GM19099 (cell line): ENCODE data around the gene IGFL2.

Experiments
- POLR2A ChIP-seq: IDR thresholded peaks from 3 replicates; pipeline ENCODE4 v1.6.1; 2011; ENCODE audit warnings: low read depth; ENCODE audit not compliant: insufficient read length; ENCODE audit errors: extremely low read depth

IGFL2 gene

DNA sequence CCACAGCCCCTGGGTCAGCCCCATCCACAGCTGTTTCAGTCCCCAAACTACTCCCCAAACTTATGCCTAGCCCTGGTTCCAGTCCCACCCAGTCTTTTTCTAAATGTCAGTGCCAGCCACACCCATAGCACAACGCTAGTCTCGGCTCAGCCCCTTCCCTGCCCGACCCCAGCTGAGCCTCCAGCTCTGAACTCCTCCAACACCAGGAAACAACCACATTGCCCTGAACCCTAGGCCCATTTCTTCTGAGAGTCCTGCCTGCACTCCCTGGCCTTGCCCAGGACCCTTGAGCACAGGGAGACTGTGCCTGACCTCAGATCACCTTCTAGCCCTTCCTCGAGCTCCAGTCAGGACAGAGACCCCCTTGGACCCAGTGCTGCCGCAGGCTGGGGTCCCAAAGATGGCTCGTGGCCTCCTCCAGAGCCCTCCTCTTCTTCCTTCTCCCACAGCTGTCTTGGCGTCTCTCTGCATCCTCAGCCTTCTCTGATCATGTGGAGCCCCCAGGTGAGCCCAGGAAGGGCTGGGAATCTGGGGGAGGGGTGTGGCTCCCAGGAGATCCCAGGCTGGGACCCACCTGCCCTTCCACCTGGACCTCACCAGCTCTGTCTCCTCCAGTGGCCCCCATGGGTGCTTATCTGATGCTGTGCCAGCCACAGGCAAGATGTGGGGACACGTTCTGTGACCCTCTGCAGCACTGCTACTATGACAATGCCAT is 48.5 kb downstream of the IGFL2 start:
- TF ChIP-seq POLR2A = no peak

DNA sequence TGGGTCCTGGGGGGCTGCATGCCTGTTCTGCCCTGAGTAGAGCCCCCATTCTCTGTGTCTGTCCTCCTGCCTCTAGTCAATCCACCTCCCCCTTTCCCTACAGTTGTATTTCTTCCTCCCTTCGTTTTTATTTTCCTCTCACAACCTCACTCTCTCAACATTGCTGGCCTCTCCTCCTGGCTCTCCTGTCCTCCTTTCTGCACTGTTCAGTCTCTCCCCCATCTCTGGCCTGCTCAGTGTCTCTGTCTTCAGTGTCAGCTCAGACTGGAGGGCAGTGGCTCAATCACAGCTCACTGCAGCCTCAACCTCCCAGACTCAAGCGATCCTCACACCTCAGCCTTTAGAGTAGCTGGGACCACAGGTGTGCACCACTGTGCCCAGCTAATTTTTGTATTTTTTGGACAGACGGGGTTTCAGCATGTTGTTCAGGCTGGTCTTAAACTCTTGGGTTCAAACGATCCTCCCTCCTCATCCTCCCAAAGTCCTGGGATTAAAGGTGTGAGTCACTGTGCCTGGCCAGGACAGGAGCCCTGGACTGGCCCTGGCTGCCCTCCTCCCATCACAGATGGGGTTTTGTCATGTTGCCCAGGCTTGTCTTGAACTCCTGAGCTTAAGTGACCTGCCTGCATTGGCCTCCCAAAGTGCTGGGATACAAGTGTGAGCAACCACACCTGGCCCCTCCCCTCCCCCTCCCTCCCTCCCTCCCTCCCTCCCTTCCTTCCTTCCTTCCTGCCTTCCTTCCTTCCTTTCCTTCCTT is 49.5 kb downstream of the IGFL2 start:
- TF ChIP-seq POLR2A = no peak

DNA sequence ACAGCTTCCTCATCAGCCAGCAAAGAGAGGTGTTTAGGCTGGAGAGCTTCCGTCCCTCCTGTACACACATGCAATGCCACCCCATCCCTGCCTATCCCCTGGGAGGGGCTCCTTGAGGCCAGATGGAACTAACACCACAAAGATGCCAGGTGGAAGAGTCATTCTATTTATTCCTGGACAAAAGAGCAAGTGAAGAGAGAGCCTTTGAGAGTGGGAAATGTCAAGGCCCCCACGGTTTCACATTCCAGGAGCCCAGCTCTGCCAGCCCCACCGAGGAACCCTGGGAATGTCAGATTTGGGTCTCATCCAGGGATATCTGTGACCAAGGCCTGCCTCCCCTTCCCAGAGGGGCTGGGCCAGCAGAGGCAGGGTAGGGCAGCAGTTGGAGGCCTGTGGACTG is 50.7 kb downstream of the IGFL2 start:
- TF ChIP-seq POLR2A = no peak

DNA sequence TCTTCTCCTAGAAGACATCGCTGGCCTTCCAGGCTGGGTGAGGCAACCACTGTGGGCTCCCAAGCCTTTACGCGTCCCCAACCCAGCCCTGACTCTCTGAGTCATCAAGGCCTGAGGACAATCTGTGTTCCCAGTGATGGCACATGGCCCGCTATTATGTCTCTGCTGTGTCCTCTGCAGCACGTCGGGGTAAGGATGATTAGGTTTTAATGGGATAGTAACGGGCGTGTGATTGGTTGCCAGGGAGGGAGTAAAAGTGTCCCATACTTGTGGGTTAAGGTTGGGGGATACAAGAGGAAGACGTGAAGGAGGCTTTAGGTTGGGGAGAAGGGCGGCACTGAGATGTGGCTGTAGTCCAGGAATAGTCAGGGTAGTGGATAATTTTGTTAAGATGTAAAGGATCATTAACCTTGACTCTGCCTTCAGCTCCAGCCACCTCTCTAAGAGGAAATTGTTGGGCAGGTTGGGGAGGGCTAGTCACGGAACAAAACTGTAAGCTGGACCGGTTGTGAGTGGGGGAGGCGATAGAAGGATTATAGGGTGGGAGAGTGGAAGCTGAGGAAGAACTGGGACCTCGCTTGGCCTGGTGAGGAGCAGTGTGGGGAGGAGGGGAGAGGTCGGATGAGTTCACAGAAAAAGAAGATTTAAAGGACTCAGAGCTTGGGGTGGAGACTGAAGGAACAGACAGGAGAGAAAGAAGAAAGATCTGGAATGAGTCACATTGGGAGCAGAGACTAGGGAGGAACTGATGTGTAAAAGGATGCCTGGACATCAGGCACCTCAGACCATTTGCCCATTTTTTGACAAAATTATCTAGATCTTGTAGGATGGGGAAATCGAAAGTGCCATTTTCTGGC is 53.6 kb downstream of the IGFL2 start:
- TF ChIP-seq POLR2A = no peak

DNA sequence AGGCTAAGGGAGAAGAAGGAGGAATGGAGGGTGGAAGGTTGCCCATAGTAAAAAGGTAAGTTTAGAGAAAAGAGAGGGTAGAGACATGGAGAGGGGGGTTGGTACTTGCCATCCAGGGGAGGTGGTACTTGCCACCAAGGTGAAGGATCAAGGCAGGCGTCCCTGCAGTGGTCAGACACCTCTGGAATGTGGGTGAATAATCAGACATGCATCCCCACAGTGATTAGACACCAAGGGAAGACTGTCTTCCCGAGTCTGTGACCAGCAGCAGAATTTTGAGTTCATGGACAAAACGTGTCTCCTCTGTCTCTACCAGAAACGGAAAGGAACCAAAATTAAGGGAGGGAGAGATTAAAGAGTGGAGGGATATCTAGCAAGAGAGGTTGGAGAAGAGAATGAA is 54.4 kb downstream of the IGFL2 start:
- no peak for TF ChIP-seq POLR2A

DNA sequence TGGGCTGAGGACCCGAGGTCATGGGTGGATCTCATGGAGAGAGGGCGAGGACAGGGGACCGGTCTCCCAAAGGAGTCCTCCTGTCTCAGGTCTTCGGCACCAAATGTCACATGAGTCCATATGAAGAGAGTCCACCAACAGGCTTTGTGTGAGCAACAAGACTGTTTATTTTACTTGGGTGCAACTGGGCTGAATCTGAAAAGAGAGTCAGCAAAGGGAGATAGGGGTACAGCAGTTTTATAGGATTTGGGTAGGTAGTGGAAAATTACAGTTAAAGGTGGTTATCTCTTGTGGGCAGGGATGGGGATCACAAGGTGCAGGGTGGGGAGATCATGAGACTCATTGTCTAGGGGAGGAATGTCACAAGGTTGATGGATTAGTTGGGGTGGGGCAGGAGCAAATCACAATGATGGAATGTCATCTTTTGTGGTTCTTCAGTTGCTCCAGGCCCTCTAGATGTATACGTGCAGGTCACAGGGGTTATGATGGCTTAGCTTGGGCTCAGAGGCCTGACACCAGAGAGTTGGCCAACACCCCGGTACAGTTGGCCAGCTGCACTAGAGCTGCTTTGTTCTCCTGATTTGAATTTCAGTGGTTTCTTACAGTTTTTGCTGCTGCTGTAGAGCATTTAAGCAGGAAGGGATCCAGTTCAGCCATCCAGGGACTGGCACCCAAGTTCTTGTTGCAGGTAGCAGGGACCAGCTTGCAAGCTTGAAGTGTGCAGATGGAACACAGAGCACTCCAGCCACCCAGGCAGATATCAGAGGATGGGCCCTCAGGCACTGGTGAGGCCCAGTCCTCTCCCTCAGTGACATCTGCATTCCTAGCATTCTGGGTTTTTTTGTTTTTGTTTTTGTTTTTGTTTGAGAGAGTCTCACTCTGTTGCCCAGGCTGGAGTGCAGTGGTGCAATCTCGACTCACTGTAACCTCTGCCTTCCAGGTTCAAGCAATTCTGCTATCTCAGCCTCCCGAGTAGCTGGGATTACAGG is 55.1 kb downstream of the IGFL2 start:
- no peak for TF ChIP-seq POLR2A

DNA sequence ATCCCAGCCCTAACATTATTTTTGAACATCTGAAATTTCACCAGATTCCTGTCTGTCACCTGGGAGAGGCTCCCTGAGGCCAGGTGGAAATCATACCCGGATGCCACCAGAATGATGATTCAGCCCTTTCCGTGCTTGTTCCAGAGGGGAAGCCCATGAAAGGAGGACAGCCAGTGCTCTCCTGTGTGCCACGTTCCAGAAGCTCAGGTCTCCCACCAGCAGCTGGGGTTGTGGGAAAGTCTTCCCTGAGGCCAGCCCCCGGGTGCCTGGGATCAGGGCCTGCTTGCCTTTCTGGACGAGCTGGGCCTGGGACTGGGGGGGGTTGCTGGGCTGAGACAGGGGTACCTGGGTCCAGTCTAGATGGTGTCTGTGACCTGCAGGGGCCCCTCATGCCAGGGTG is 56.0 kb downstream of the IGFL2 start:
- no peak for TF ChIP-seq POLR2A

DNA sequence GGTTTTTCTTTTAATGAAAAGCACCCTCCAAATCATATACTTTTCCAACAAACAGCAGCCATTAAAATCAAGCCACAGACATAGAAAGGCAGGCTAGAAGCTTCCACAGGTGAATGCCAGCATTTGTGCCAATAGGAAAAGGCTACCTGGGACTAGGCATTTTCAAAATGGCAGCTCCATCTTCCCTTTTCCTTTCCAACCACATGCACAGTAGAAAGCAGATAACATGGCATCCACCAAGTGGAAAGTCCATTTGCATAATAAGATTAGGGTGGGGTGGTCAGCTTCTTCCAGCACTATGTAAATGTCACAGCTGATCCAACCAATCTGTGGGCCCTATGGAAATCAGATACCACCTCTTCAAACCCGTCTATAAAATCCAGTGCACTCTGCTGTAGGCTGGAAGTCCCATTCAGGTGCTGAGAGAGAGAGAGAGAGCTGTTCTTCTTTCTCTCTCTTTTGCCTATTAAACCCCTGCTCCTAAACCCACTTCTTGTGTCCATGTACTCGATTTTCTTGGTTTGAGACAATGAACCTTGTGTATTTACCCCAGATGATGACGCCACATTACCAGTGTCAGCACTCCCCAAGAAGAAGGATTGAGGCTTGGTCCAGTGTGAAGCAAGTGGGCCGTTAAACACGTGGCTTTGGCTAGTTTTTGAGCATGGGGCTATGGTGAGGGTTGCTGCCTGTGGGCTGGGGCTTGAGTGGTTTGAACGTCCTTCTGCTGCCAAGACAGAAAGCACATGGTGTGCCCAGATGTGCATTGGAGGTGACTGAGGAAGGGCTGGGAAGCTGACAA is 57.3 kb downstream of the IGFL2 start:
- TF ChIP-seq POLR2A = no peak

DNA sequence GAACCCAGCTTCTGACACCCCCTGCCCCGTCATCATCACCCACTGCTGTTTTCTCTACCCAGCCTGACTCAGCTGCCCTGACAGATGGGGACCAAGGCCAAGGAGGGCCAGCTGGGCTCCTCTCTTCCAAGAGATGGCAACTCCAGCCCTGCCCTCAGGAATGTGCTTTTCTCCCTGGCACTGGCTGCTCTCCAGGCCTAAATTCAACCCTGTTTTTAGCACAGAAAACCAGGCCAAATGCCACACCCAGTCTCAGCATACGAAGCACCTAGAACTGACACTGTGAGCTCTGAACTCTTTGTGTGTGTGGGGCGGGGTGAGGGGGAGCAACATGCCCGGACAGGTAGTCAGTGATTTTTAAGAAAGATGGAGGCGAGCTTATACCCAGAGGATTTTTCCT is 58.1 kb downstream of the IGFL2 start:
- no peak for TF ChIP-seq POLR2A

DNA sequence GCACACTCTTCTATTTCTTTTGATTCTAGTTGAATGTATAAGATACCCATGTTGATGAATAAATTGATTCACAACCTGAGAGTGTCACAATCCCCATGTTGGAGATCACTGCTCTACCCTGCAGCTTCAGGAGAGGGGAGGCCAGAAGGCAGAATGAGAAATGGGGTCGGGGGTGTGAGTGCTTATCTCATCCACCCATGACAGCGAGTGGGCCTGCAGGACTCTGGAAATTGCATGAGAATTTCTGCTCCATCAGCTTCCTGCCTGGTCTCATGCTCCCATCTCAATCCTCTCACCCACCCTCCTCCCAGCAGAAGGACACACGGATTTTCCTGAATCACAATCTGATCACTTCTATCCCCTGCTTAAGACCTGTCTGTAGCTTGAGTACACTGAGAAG is 58.6 kb downstream of the IGFL2 start:
- TF ChIP-seq POLR2A = no peak

DNA sequence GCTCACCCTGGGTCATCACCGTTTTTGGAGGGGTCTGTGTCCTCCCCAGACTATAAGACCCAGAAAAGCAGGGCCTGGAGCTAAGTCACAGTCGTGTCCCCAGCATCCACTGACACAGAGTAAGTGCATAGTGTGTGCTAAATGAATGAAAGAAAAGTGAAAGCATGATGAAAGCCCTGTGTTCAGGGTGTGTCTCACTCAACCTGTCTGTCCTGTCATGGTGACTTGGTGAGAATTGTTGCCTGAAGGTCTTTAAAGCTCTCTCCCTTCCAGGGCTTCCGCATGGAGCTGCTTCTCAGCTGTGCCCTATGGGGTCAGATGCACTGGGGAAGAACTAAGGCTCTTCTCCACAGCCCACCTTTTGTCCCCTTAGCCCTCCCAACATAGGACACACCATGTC is 61.0 kb downstream of the IGFL2 start:
- TF ChIP-seq POLR2A = no peak

DNA sequence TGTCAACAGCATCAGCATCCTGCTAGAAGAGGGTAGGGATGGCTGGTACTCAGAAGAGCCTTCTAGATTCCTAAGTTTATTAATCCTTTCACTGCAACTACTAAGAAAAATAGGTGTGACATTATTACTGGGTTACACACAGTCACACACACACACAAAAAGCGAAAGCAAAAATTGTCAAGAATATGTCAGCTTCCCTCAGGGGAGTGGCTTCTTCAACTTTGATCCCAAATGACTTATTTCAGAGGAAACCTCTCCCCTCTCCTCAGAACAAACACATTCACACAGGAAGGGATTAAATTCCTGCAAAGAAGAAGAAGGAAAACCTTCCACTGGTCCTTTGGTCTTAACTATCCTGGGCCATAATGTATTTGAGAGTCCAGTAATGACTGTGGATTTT is 61.4 kb downstream of the IGFL2 start:
- TF ChIP-seq POLR2A = no peak

DNA sequence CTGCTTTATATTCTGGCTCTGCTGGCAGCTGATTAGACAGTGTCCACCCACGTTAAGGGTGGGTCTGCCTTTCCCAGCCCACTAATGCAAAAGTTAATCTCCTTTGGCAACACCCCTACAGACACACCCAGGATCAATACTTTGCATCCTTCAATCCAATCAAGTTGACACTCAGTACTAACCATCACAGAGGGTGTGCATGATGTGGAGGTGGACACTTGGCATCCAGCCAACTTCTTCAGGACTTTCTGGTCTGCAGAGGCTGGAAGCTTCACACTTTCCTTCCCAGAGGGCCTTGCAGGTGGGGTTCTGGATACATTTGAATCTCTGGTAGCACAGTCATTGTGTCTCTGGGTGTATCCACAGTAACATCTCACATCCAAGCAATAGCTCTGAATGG is 62.6 kb downstream of the IGFL2 start:
- TF ChIP-seq POLR2A = no peak
